PC-9 (cell line): ENCODE measurements around the gene NPW. TPM values are rescaled to one million over a fixed set of nuclear protein-coding genes. Genes with fewer than 3 reads are reported as not detected.
A peak's percentile ranks its signal among the peaks of the same experiment; 100 is the strongest.
"Not testable (repeated sequence)": the region's sequence is repeated elsewhere in the genome, so short reads cannot be mapped to it uniquely, and the experiment has no call there.

ENCODE experiments used
- BruUV-seq: library from RNA; stranded (reverse); fragments of 400-500 nt; replicated peaks from 2 replicates; lab custom pipeline; 2021; lab: Mats Ljungman, UMichigan
- CTCF ChIA-PET: fragments of 300-600 bp; sonication (Branson Sonifier 250); formaldehyde crosslinking; loops from one replicate; lab custom pipeline; 2022; ENCODE audit warnings: antibody characterized with exemption; lab: Charles Lee
- POLR2A ChIA-PET: fragments of 300-600 bp; sonication (Branson Sonifier 250); formaldehyde crosslinking; loops from one replicate; lab custom pipeline; 2022; ENCODE audit warnings: antibody characterized with exemption; ENCODE audit not compliant: unreplicated experiment; lab: Charles Lee
- DNase-seq, 2 experiments: peaks; one replicate each; pipeline versions ENCODE4 v3.0.0 to v3.0.0-alpha.2; 2015 to 2022; ENCODE audit warnings: mixed read lengths in 1 of 2
- H2AFZ ChIP-seq: fragments of 200-600 bp; sonication (generic); 2 replicates; pipeline ENCODE4 v1.8.1; 2017; ENCODE audit warnings: antibody characterized with exemption
- H3F3A ChIP-seq: fragments of 200-600 bp; sonication (generic); 2 replicates; pipeline ENCODE4 v1.8.1; 2017; ENCODE audit warnings: antibody characterized with exemption, mild to moderate bottlenecking, low read depth; ENCODE audit not compliant: insufficient read depth
- H3K27ac ChIP-seq: fragments of 200-600 bp; sonication (generic); 2 replicates; pipeline ENCODE4 v1.6.1; 2016; ENCODE audit warnings: mixed run types
- H3K27me3 ChIP-seq: fragments of 200-600 bp; sonication (generic); 2 replicates; pipeline ENCODE4 v1.6.1; 2016; ENCODE audit warnings: low read depth, mixed run types; ENCODE audit not compliant: insufficient read depth
- H3K36me3 ChIP-seq: fragments of 200-600 bp; sonication (generic); 2 replicates; pipeline ENCODE4 v1.6.1; 2016; ENCODE audit warnings: low read depth, mixed run types
- H3K4me1 ChIP-seq: fragments of 200-600 bp; sonication (generic); replicated peaks from 2 replicates; pipeline ENCODE4 v1.6.1; 2016; ENCODE audit warnings: mixed run types; ENCODE audit not compliant: insufficient read depth
- H3K4me2 ChIP-seq: fragments of 200-600 bp; sonication (generic); 2 replicates; pipeline ENCODE4 v1.6.1; 2017; ENCODE audit warnings: mixed run types
- H3K4me3 ChIP-seq: fragments of 200-600 bp; sonication (generic); 2 replicates; pipeline ENCODE4 v1.6.1; 2016; ENCODE audit warnings: mixed run types
- H3K79me2 ChIP-seq: fragments of 200-600 bp; sonication (generic); 2 replicates; pipeline ENCODE4 v1.6.1; 2017; ENCODE audit warnings: low read depth, mixed run types
- H3K9me2 ChIP-seq: fragments of 200-600 bp; sonication (generic); 2 replicates; pipeline ENCODE4 v1.8.1; 2017; ENCODE audit warnings: mild to moderate bottlenecking; ENCODE audit not compliant: insufficient read depth
- H3K9me3 ChIP-seq: fragments of 200-600 bp; sonication (generic); 2 replicates; pipeline ENCODE4 v1.8.1; 2016; ENCODE audit warnings: low read depth; ENCODE audit not compliant: insufficient read depth
- H4K20me1 ChIP-seq: fragments of 200-600 bp; sonication (generic); 2 replicates; pipeline ENCODE4 v1.8.1; 2017; ENCODE audit not compliant: insufficient read depth
- EZH2 ChIP-seq: fragments of 200-600 bp; sonication (generic); IDR thresholded peaks from 2 replicates; pipeline ENCODE4 v1.8.0; 2017; ENCODE audit warnings: antibody characterized with exemption, low read depth
- intact Hi-C: fragments of 100-400 bp; cut with micrococcal nuclease; formaldehyde crosslinking; loops from one replicate; pipeline ENCODE4 v1.10.0; 2022; ENCODE audit not compliant: unreplicated experiment
- total RNA-seq: library from RNA; stranded (reverse); gene quantifications from 2 replicates; pipeline ENCODE4 v1.2.3, GENCODE V29; 2021
- TF ChIP-seq, protein P1 (sequence below): fragments of 200-600 bp; sonication (generic); conservative IDR thresholded peaks from 2 replicates; pipeline ENCODE4 v1.6.1; 2017; ENCODE audit warnings: mixed run types, antibody characterized with exemption, mild to moderate bottlenecking, moderate library complexity

Gene NPW
- total RNA-seq, 1 experiment from 2014 or later = 4.0 TPM

DNA sequence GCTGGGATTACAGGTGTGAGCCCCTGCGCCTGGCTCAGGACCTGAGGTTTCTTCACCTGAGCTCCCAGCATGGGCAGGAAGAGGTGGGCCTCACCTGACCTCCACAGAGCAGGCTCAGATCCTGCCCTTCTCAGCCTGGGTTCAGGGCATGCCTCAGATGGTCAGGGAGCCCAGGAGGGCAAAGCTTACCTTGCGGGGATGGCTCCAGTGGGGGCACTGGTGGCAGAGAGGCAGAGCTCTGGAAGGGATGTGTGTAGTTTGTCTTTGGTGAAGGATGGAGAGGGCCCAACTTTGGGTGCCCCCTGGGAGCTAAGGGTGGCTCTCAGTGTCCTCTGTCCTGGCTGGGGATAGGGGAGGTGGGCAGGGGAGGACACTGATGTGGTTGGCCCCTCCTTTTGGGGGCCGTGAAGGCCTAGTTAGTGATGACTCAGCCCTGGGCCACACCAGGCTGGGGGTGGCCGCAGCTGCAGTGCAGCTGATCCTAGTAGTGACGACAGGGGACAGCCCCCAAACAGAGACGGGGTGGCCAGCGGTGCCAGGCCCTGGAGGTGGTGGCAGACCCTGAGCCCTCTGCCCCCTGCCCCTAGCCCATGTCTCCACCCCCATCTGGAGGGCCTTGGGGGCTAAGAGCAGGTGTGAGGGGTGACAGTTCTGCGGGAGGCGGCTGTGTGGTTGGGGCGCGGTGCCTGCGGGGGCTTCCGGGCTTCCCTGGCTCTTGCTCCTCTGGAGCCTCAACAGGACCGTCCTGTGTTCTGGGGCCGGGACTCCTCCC is 12.9 kb downstream of the NPW start:
- intact Hi-C loops = loop anchor here (2.0 kb wide), 1 partner anchor 14 kb away; the partner anchor contains the start of genes NTHL1 and TSC2
- Histone ChIP-seq H3K27me3 (no peaks in the 10 kb centered on the region), H3K4me2 (no peak overlapping the region), H3K27ac (no peak overlapping the region), H4K20me1 (peaks cover 2% of the 10 kb centered on the region; the same call in 1 of the 2 replicates), H3K4me3 (no peak overlapping the region), H3K9me3 (no peaks in the 10 kb centered on the region), H2AFZ (no peak overlapping the region), H3F3A (peaks cover 8% of the 10 kb centered on the region; the same call in 1 of the 2 replicates), H3K9me2 (no peaks in the 10 kb centered on the region), H3K79me2 (0 out of 2 replicates have a peak, but pooled peaks cover 4% of the 10 kb centered on the region), H3K36me3 (no peaks in the 10 kb centered on the region), H3K4me1 (peaks cover 15% of the 10 kb centered on the region)
- ChIA-PET POLR2A (interaction anchor here (0.5 kb wide), 1 partner anchor 123 kb away, joined by 4 read pairs; the partner anchor contains the start of gene TRAF7), CTCF (interaction anchor here (0.6 kb wide), 1 partner anchor 127 kb away, joined by 3 read pairs; no protein-coding TSS in a partner anchor)
- TF ChIP-seq, protein P1, sequence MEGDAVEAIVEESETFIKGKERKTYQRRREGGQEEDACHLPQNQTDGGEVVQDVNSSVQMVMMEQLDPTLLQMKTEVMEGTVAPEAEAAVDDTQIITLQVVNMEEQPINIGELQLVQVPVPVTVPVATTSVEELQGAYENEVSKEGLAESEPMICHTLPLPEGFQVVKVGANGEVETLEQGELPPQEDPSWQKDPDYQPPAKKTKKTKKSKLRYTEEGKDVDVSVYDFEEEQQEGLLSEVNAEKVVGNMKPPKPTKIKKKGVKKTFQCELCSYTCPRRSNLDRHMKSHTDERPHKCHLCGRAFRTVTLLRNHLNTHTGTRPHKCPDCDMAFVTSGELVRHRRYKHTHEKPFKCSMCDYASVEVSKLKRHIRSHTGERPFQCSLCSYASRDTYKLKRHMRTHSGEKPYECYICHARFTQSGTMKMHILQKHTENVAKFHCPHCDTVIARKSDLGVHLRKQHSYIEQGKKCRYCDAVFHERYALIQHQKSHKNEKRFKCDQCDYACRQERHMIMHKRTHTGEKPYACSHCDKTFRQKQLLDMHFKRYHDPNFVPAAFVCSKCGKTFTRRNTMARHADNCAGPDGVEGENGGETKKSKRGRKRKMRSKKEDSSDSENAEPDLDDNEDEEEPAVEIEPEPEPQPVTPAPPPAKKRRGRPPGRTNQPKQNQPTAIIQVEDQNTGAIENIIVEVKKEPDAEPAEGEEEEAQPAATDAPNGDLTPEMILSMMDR = no peak
- no peak for TF ChIP-seq EZH2
- BruUV-seq = no TSS peak
- no peak for DNase-seq

DNA sequence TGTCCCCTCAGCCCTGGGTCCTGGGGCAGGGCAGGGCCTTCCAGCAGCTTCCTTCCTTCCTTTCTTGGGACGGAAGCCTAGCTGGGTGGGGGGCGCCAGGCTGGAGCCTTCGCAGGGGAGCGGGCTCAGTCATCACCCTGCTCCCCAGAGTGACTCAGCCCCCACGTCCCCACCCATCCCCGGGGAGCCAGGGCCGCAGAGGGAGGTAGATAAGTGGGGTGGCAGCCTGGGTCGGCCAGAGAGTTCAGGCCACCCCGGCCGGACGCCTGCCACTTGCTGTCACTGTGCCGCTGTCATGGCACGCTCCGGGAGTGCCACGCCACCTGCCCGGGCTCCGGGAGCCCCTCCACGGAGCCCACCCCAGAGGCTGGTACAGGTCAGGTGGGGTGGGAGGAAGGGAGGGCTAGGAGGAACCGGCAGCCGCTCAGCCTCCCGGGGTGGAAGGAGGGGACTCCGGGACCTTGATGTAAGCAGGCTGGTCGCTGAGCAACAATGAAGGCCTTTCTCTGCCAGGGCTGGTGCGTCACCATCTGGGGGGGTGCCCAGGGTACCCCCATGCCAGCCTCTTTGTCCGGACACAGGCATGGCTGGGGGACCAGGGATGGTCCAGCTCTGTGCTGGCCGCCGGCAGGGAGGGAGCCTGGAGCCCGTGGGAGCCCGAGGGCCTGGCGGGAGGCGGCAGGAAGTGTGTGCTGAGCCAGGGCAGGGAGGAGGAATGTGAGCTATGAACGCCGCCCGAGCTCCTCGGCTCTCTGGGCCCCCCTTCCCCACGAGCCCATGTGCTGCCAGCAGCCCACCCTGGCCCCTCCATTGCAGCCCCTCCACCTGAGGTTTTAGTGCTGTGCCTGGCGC is 13.7 kb downstream of the NPW start:
- Histone ChIP-seq H3K79me2 (no peaks in the 10 kb centered on the region), H3K9me3 (no peaks in the 10 kb centered on the region), H3K4me3 (no peak overlapping the region), H3F3A (no peaks in the 10 kb centered on the region), H3K27ac (no peak overlapping the region), H3K9me2 (no peaks in the 10 kb centered on the region), H4K20me1 (no peaks in the 10 kb centered on the region), H3K4me2 (0 out of 2 replicates have a peak overlapping the region, but pooled peaks have one; percentile 27), H2AFZ (no peak overlapping the region), H3K4me1 (peaks cover 10% of the 10 kb centered on the region), H3K27me3 (no peaks in the 10 kb centered on the region), H3K36me3 (no peaks in the 10 kb centered on the region)
- ChIA-PET CTCF (no interaction called here), POLR2A (interaction anchor here (0.6 to 1.0 kb wide), 3 partner anchors 14 to 121 kb away, joined by 3 to 4 read pairs (median 3); partner anchors contain the start of genes NTHL1 and TSC2)
- TF ChIP-seq, protein P1 = no peak
- no peak for TF ChIP-seq EZH2
- intact Hi-C loops = loop anchor here (2.0 kb wide), 1 partner anchor 14 kb away; the partner anchor contains the start of genes NTHL1 and TSC2
- DNase-seq = peak in 1 of 2 experiments; percentile 71
- BruUV-seq = TSS peak; percentile 25

GRCh38 chr16:2033909-2034695 is 14.5 kb downstream of the NPW start:
- intact Hi-C loops = loop anchor here (2.0 kb wide), 1 partner anchor 13 kb away; the partner anchor contains the start of genes NTHL1 and TSC2

More at GRCh38 chr16:2033909-2034695, 14.5 kb downstream of the NPW start:
- H3K27ac ChIP-seq, H2AFZ ChIP-seq, H3K79me2 ChIP-seq, CTCF ChIA-PET, H4K20me1 ChIP-seq, H3K9me3 ChIP-seq, H3K36me3 ChIP-seq, H3K27me3 ChIP-seq, H3K4me1 ChIP-seq, H3F3A ChIP-seq, H3K9me2 ChIP-seq, BruUV-seq, H3K4me3 ChIP-seq, DNase-seq: not testable (repeated sequence)
- H3K4me2 ChIP-seq = 0 out of 2 replicates have a peak overlapping the region, but pooled peaks have one; percentile 27
- POLR2A ChIA-PET = interaction anchor here (0.6 to 1.0 kb wide), 3 partner anchors 13 to 120 kb away, joined by 3 to 4 read pairs (median 3); partner anchors contain the start of genes NTHL1 and TSC2
